ENCODE results near the gene SCAMP1. TPM values are rescaled to one million over a fixed set of nuclear protein-coding genes. Genes with fewer than 3 reads are reported as not detected.

SCAMP1 gene
- total and polyA plus RNA-seq, 2 donors (not counting 1 experiment from before 2014, with no cell fraction given), result 44.3 to 60.6 TPM

- peaks cover 24% of the 10 kb centered on the region for H3K4me1 ChIP-seq (ENCODE audit: control insufficient read depth, extremely low read depth, insufficient read depth, low read length)
- H3K4me2 ChIP-seq (ENCODE audit: extremely low read depth, insufficient read depth, low read length), result peak overlapping the region; percentile 48
- no peaks in the 10 kb centered on the region for H3K27me3 ChIP-seq (ENCODE audit: control insufficient read depth, insufficient read depth, low read length)
- H2AFZ ChIP-seq (ENCODE audit: low read length), result no peak overlapping the region
- peak overlapping the region; percentile 82 for H3K27ac ChIP-seq (ENCODE audit: insufficient read depth, low read length)
- H4K20me1 ChIP-seq (ENCODE audit: control insufficient read depth, extremely low read depth, insufficient read depth, low read length), result no peaks in the 10 kb centered on the region
- H3K36me3 ChIP-seq (ENCODE audit: control insufficient read depth, insufficient read depth, low read length), result no peaks in the 10 kb centered on the region
- H3K4me3 ChIP-seq (replicated peaks in 1 of 4; ENCODE audit: control extremely low read depth in 1 of 4, insufficient read depth in 1 of 4, low read depth in 3 of 4, low read length in 4 of 4), result peak overlapping the region; percentile 38 to 60 (median 57)
- peak overlapping the region; percentile 54 for H3K9ac ChIP-seq (ENCODE audit: insufficient read depth, low read length)
- H3K79me2 ChIP-seq (ENCODE audit: control insufficient read depth, insufficient read depth, low read length), result peaks cover 9% of the 10 kb centered on the region
- no peaks in the 10 kb centered on the region for H3K9me3 ChIP-seq (ENCODE audit: control insufficient read depth, insufficient read depth, low read depth, low read length)
- DNase-seq (ENCODE audit: low read depth in 2 of 2), result no peak
- TF ChIP-seq EZH2 (IDR thresholded peaks at IDR 0.05; ENCODE audit: low read length, missing control alignments) (no peak), CTCF (conservative IDR thresholded peaks at IDR 0.05 in 1 of 2, IDR thresholded peaks at IDR 0.05 in 1 of 2; ENCODE audit: low read depth in 1 of 2, low read length in 2 of 2) (peak; percentile 19 to 25)
Observed at GRCh38 chr5:78509884-78510769, 149.7 kb downstream of the SCAMP1 start.

GRCh38 chr5:78511121-78511906 is 150.9 kb downstream of the SCAMP1 start:
- Histone ChIP-seq H3K36me3 (ENCODE audit: control insufficient read depth, insufficient read depth, low read length) (no peaks in the 10 kb centered on the region), H3K4me2 (ENCODE audit: extremely low read depth, insufficient read depth, low read length) (no peak overlapping the region), H3K79me2 (ENCODE audit: control insufficient read depth, insufficient read depth, low read length) (peaks cover 7% of the 10 kb centered on the region), H4K20me1 (ENCODE audit: control insufficient read depth, extremely low read depth, insufficient read depth, low read length) (no peaks in the 10 kb centered on the region), H3K9ac (ENCODE audit: insufficient read depth, low read length) (no peak overlapping the region), H3K27ac (ENCODE audit: insufficient read depth, low read length) (no peak overlapping the region), H3K4me1 (ENCODE audit: control insufficient read depth, extremely low read depth, insufficient read depth, low read length) (peaks cover 13% of the 10 kb centered on the region), H3K4me3 (replicated peaks in 1 of 4; ENCODE audit: control extremely low read depth in 1 of 4, insufficient read depth in 1 of 4, low read depth in 3 of 4, low read length in 4 of 4) (no peak overlapping the region), H3K27me3 (ENCODE audit: control insufficient read depth, insufficient read depth, low read length) (no peaks in the 10 kb centered on the region), H2AFZ (ENCODE audit: low read length) (no peak overlapping the region), H3K9me3 (ENCODE audit: control insufficient read depth, insufficient read depth, low read depth, low read length) (no peaks in the 10 kb centered on the region)
- DNase-seq (ENCODE audit: low read depth in 2 of 2), result no peak
- no peak for TF ChIP-seq EZH2 (IDR thresholded peaks at IDR 0.05; ENCODE audit: low read length, missing control alignments)
- no peak for TF ChIP-seq CTCF (conservative IDR thresholded peaks at IDR 0.05 in 1 of 2, IDR thresholded peaks at IDR 0.05 in 1 of 2; ENCODE audit: low read depth in 1 of 2, low read length in 2 of 2)

GRCh38 chr5:78512435-78512834 is 152.0 kb downstream of the SCAMP1 start:
- Histone ChIP-seq H3K4me1 (ENCODE audit: control insufficient read depth, extremely low read depth, insufficient read depth, low read length) (peaks cover 8% of the 10 kb centered on the region), H3K27me3 (ENCODE audit: control insufficient read depth, insufficient read depth, low read length) (no peaks in the 10 kb centered on the region), H3K79me2 (ENCODE audit: control insufficient read depth, insufficient read depth, low read length) (peaks cover 6% of the 10 kb centered on the region), H3K4me3 (replicated peaks in 1 of 4; ENCODE audit: control extremely low read depth in 1 of 4, insufficient read depth in 1 of 4, low read depth in 3 of 4, low read length in 4 of 4) (no peak overlapping the region), H3K4me2 (ENCODE audit: extremely low read depth, insufficient read depth, low read length) (no peak overlapping the region), H3K9me3 (ENCODE audit: control insufficient read depth, insufficient read depth, low read depth, low read length) (no peaks in the 10 kb centered on the region), H3K36me3 (ENCODE audit: control insufficient read depth, insufficient read depth, low read length) (no peaks in the 10 kb centered on the region), H2AFZ (ENCODE audit: low read length) (no peak overlapping the region), H3K27ac (ENCODE audit: insufficient read depth, low read length) (no peak overlapping the region), H4K20me1 (ENCODE audit: control insufficient read depth, extremely low read depth, insufficient read depth, low read length) (no peaks in the 10 kb centered on the region), H3K9ac (ENCODE audit: insufficient read depth, low read length) (no peak overlapping the region)
- DNase-seq (ENCODE audit: low read depth in 2 of 2), result no peak
- no peak for TF ChIP-seq CTCF (conservative IDR thresholded peaks at IDR 0.05 in 1 of 2, IDR thresholded peaks at IDR 0.05 in 1 of 2; ENCODE audit: low read depth in 1 of 2, low read length in 2 of 2)
- no peak for TF ChIP-seq EZH2 (IDR thresholded peaks at IDR 0.05; ENCODE audit: low read length, missing control alignments)
